Mesenchymal stem cell (in vitro differentiated cells and primary cell): ENCODE data around the gene RHOXF1.
"Not testable (repeated sequence)": the region's sequence is repeated elsewhere in the genome, so short reads cannot be mapped to it uniquely, and the experiment has no call there.

Experiments used
- DNase-seq: peaks from one replicate; pipeline ENCODE4 v3.0.0-alpha.2; 2013
- H2AFZ ChIP-seq: one replicate; pipeline ENCODE4 v1.6.1; 2013; ENCODE audit warnings: low read depth, mild to moderate bottlenecking, control low read depth, inconsistent platforms, low read length, moderate library complexity
- H2AK5ac ChIP-seq: 2 replicates; pipeline ENCODE4 v1.6.1; 2013; ENCODE audit warnings: low read length, moderate library complexity, mild to moderate bottlenecking, inconsistent platforms; ENCODE audit not compliant: severe bottlenecking
- H2BK120ac ChIP-seq: one replicate; pipeline ENCODE4 v1.6.1; 2013; ENCODE audit warnings: low read depth, mild to moderate bottlenecking, inconsistent platforms, low read length, moderate library complexity
- H2BK12ac ChIP-seq, 2 experiments: one replicate each; pipeline ENCODE4 v1.6.1; 2013; ENCODE audit warnings: inconsistent platforms in 2 of 2, low read length in 2 of 2, mild to moderate bottlenecking in 2 of 2, moderate library complexity in 2 of 2, control low read depth in 1 of 2
- H2BK15ac ChIP-seq: one replicate; pipeline ENCODE4 v1.6.1; 2013; ENCODE audit warnings: mild to moderate bottlenecking, low read depth, inconsistent platforms; ENCODE audit not compliant: poor library complexity, severe bottlenecking
- H2BK5ac ChIP-seq: 2 replicates; pipeline ENCODE4 v1.6.1; 2013; ENCODE audit warnings: low read depth, mild to moderate bottlenecking, low read length, control low read depth, inconsistent platforms; ENCODE audit not compliant: poor library complexity, severe bottlenecking
- H3K14ac ChIP-seq, 2 experiments: one replicate each; pipeline ENCODE4 v1.6.1; 2013; ENCODE audit warnings: inconsistent platforms in 2 of 2, low read length in 2 of 2, control low read depth in 1 of 2, mild to moderate bottlenecking in 1 of 2, moderate library complexity in 1 of 2
- H3K18ac ChIP-seq, 2 experiments: one replicate each; pipeline ENCODE4 v1.6.1; 2013; ENCODE audit warnings: inconsistent platforms in 2 of 2, low read length in 2 of 2, control low read depth in 1 of 2, low read depth in 1 of 2, mild to moderate bottlenecking in 1 of 2
- H3K23ac ChIP-seq, 2 experiments: one replicate each; pipeline ENCODE4 v1.6.1; 2013; ENCODE audit warnings: inconsistent platforms in 2 of 2, low read length in 2 of 2, mild to moderate bottlenecking in 2 of 2, moderate library complexity in 2 of 2, control low read depth in 1 of 2
- H3K27ac ChIP-seq: 2 replicates; pipeline ENCODE4 v1.5.1; 2013; ENCODE audit warnings: mild to moderate bottlenecking, moderate library complexity, low read length, control low read depth, inconsistent platforms; ENCODE audit not compliant: poor library complexity, severe bottlenecking
- H3K27me3 ChIP-seq, 2 experiments: 2 replicates each; pipeline versions ENCODE4 v1.6.1 to v1.7.0; 2013; ENCODE audit warnings: low read length in 2 of 2, mild to moderate bottlenecking in 2 of 2, moderate library complexity in 2 of 2, control low read depth in 1 of 2, inconsistent platforms in 1 of 2; ENCODE audit not compliant: control insufficient read depth in 1 of 2, insufficient read depth in 1 of 2
- H3K36me3 ChIP-seq, 2 experiments: 2 replicates each; pipeline versions ENCODE4 v1.6.1 to v1.7.0; 2013; ENCODE audit warnings: low read length in 2 of 2, control low read depth in 1 of 2, inconsistent platforms in 1 of 2, low read depth in 1 of 2, mild to moderate bottlenecking in 1 of 2; ENCODE audit not compliant: insufficient read depth in 2 of 2, control insufficient read depth in 1 of 2
- H3K4ac ChIP-seq, 2 experiments: one replicate each; pipeline ENCODE4 v1.6.1; 2013; ENCODE audit warnings: inconsistent platforms in 2 of 2, low read length in 2 of 2, mild to moderate bottlenecking in 2 of 2, moderate library complexity in 2 of 2, control low read depth in 1 of 2, low read depth in 1 of 2
- H3K4me1 ChIP-seq: 2 replicates; pipeline ENCODE4 v1.6.1; 2013; ENCODE audit warnings: low read depth, low read length, control low read depth; ENCODE audit not compliant: control insufficient read depth, insufficient read depth
- H3K4me2 ChIP-seq: 2 replicates; pipeline ENCODE4 v1.6.1; 2013; ENCODE audit warnings: low read length, mild to moderate bottlenecking, inconsistent platforms; ENCODE audit not compliant: poor library complexity, severe bottlenecking
- H3K4me3 ChIP-seq, 2 experiments: 2 replicates each; pipeline versions ENCODE4 v1.5.1 to v1.7.0; 2013; ENCODE audit warnings: low read length in 2 of 2, mild to moderate bottlenecking in 2 of 2, control low read depth in 1 of 2, low read depth in 1 of 2; ENCODE audit not compliant: insufficient read depth in 1 of 2
- H3K79me1 ChIP-seq: replicated peaks from 2 replicates; pipeline ENCODE4 v1.6.1; 2013; ENCODE audit warnings: mild to moderate bottlenecking, control low read depth, low read length, inconsistent platforms; ENCODE audit not compliant: poor library complexity, severe bottlenecking
- H3K9ac ChIP-seq: 2 replicates; pipeline ENCODE4 v1.7.0; 2013; ENCODE audit warnings: mild to moderate bottlenecking, low read length, moderate library complexity
- H3K9me3 ChIP-seq: 2 replicates; pipeline ENCODE4 v1.7.0; 2013; ENCODE audit warnings: mild to moderate bottlenecking, low read length; ENCODE audit not compliant: control insufficient read depth
- H4K8ac ChIP-seq: one replicate; pipeline ENCODE4 v1.6.1; 2013; ENCODE audit warnings: inconsistent platforms, mild to moderate bottlenecking, low read length, moderate library complexity
- H4K91ac ChIP-seq: one replicate; pipeline ENCODE4 v1.6.1; 2013; ENCODE audit warnings: mild to moderate bottlenecking, low read length, inconsistent platforms
- WGBS: methylation state at CpG from one replicate; pipeline ENCODE4 v1.1.7; 2013; ENCODE audit warnings: mixed read lengths; 5-methylcytosine and 5-hydroxymethylcytosine counted together

Gene RHOXF1

GRCh38 chrX:120087289-120088017 lies 28.3 kb downstream of the RHOXF1 start:
- 75% methylated on average over 9 of the region's 10 CpGs for WGBS
- H3K14ac ChIP-seq, result no peak overlapping the region
- H2BK5ac ChIP-seq, result no peak overlapping the region
- no peaks in the 10 kb centered on the region for H3K36me3 ChIP-seq
- H3K4me1 ChIP-seq, result no peaks in the 10 kb centered on the region
- no peak overlapping the region for H2AK5ac ChIP-seq
- H3K23ac ChIP-seq, result no peak overlapping the region
- no peak overlapping the region for H3K4me2 ChIP-seq
- H3K4me3 ChIP-seq, result peak overlapping the region in 1 of 2 experiments; percentile 69
- no peak overlapping the region for H2BK12ac ChIP-seq
- H3K9me3 ChIP-seq, result no peaks in the 10 kb centered on the region
- no peak overlapping the region for H3K4ac ChIP-seq
- H3K18ac ChIP-seq, result no peak overlapping the region
- H4K91ac ChIP-seq, result no peak overlapping the region
- no peak overlapping the region for H2BK120ac ChIP-seq
- DNase-seq, result no peak
- peak overlapping the region; percentile 32 for H3K9ac ChIP-seq
- H4K8ac ChIP-seq, result no peak overlapping the region
- no peaks in the 10 kb centered on the region for H3K79me1 ChIP-seq
- peaks cover 3 to 15% of the 10 kb centered on the region in 2 experiments for H3K27me3 ChIP-seq
- H3K27ac ChIP-seq, result no peak overlapping the region
- H2AFZ ChIP-seq, result no peak overlapping the region
- H2BK15ac ChIP-seq, result no peak overlapping the region

GRCh38 chrX:120085553-120086185 lies 30.0 kb downstream of the RHOXF1 start:
- H3K27ac ChIP-seq, H2AFZ ChIP-seq, DNase-seq, H3K36me3 ChIP-seq, H3K4me2 ChIP-seq, H2BK12ac ChIP-seq, H3K4me1 ChIP-seq, H3K9me3 ChIP-seq, H3K23ac ChIP-seq, H3K4me3 ChIP-seq, H2BK120ac ChIP-seq, H4K8ac ChIP-seq, H3K4ac ChIP-seq, H3K79me1 ChIP-seq, H2BK5ac ChIP-seq, H3K9ac ChIP-seq, H2BK15ac ChIP-seq, H3K27me3 ChIP-seq, H3K18ac ChIP-seq, H3K14ac ChIP-seq, H2AK5ac ChIP-seq, H4K91ac ChIP-seq: not testable (repeated sequence)
- WGBS, result no CpG with 5 or more reads among the region's 12 CpGs

GRCh38 chrX:120077590-120077989 lies 38.1 kb downstream of the RHOXF1 start, which contains the start of gene RHOXF2B:
TSS of gene RHOXF2B (minus strand) at chrX:120077690. CDS start at chrX:120077552, 138 bp downstream.
- not testable (repeated sequence) for DNase-seq, H3K23ac ChIP-seq, H3K27me3 ChIP-seq, H3K27ac ChIP-seq, H2BK120ac ChIP-seq, H3K9ac ChIP-seq, H2BK5ac ChIP-seq, H3K4me2 ChIP-seq, H3K14ac ChIP-seq, H4K91ac ChIP-seq, H2AK5ac ChIP-seq, H2BK15ac ChIP-seq, H2AFZ ChIP-seq, H3K4ac ChIP-seq, H3K4me1 ChIP-seq, H3K36me3 ChIP-seq, H3K79me1 ChIP-seq, H3K9me3 ChIP-seq, H3K18ac ChIP-seq, H4K8ac ChIP-seq, H2BK12ac ChIP-seq, H3K4me3 ChIP-seq
- no CpG with 5 or more reads among the region's 15 CpGs for WGBS

- H3K27ac ChIP-seq, H4K8ac ChIP-seq, H4K91ac ChIP-seq, H2BK5ac ChIP-seq, H3K9ac ChIP-seq, H2BK15ac ChIP-seq, H3K4me1 ChIP-seq, H3K18ac ChIP-seq, H2BK12ac ChIP-seq, H3K4ac ChIP-seq, DNase-seq, H3K4me2 ChIP-seq, H3K36me3 ChIP-seq, H3K27me3 ChIP-seq, H2AFZ ChIP-seq, H2AK5ac ChIP-seq, H3K79me1 ChIP-seq, H3K4me3 ChIP-seq, H3K23ac ChIP-seq, H3K9me3 ChIP-seq, H2BK120ac ChIP-seq, H3K14ac ChIP-seq: not testable (repeated sequence)
- no CpG with 5 or more reads among the region's 1 CpG for WGBS
Measured at GRCh38 chrX:120066169-120066568, 49.5 kb downstream of the RHOXF1 start.
